Loucy (cell line): Measurements from ENCODE around the gene CACNA2D3.

Experiments used
- CTCF ChIP-seq: fragments of 200-600 bp; sonication (generic); conservative IDR thresholded peaks from 2 replicates; pipeline ENCODE4 v1.5.1; 2014; ENCODE audit warnings: mild to moderate bottlenecking, antibody characterized with exemption, low read length
- EZH2phosphoT487 ChIP-seq: fragments of 200-600 bp; IDR thresholded peaks from 2 replicates; pipeline ENCODE4 v1.6.1; 2018; ENCODE audit warnings: antibody characterized with exemption, mild to moderate bottlenecking, moderate library complexity, borderline replicate concordance

GRCh38 chr3:54783611-54784010 lies 661.3 kb downstream of the CACNA2D3 start:
- TF ChIP-seq CTCF (no peak), EZH2phosphoT487 (no peak)
